Bronchial epithelial cell (primary cell): ENCODE data around the gene METTL23. TPM values are rescaled to one million over a fixed set of nuclear protein-coding genes. Genes with fewer than 3 reads are reported as not detected.
"Not testable (repeated sequence)": the region's sequence is repeated elsewhere in the genome, so short reads cannot be mapped to it uniquely, and the experiment has no call there.

Experiments
- DNase-seq: peaks from one replicate; pipeline ENCODE4 v3.0.0-alpha.2; 2010; ENCODE audit warnings: low read depth
- FAIRE-seq: peaks from 2 replicates; lab custom pipeline; 2011; peaks lifted over from hg19 to GRCh38; lab: Jason Lieb, UNC
- H3K27me3 ChIP-seq: 2 replicates; pipeline ENCODE4 v1.5.1; 2011; ENCODE audit warnings: low read length; ENCODE audit not compliant: control insufficient read depth, insufficient read depth
- H3K36me3 ChIP-seq: 2 replicates; pipeline ENCODE4 v1.5.1; 2011; ENCODE audit warnings: low read length; ENCODE audit not compliant: control insufficient read depth, insufficient read depth
- H3K4me3 ChIP-seq: 2 replicates; pipeline ENCODE4 v1.5.1; 2011; ENCODE audit warnings: mild to moderate bottlenecking, low read depth, low read length, control low read depth
- total RNA-seq: library from RNA; depleted of rRNA; stranded (reverse); fragments of >200 nt; gene quantifications from 2 replicates; pipeline ENCODE4 v1.2.1, GENCODE V29; 2014
- TF ChIP-seq, protein P1 (sequence below): IDR thresholded peaks from 2 replicates; pipeline ENCODE4 v1.5.1; 2011; ENCODE audit warnings: mild to moderate bottlenecking, moderate library complexity, low read length, control low read depth, inconsistent platforms; ENCODE audit not compliant: insufficient read depth, severe bottlenecking

The METTL23 gene
- total RNA-seq, 1 donor from 2014 or later = 18.7 TPM

DNA sequence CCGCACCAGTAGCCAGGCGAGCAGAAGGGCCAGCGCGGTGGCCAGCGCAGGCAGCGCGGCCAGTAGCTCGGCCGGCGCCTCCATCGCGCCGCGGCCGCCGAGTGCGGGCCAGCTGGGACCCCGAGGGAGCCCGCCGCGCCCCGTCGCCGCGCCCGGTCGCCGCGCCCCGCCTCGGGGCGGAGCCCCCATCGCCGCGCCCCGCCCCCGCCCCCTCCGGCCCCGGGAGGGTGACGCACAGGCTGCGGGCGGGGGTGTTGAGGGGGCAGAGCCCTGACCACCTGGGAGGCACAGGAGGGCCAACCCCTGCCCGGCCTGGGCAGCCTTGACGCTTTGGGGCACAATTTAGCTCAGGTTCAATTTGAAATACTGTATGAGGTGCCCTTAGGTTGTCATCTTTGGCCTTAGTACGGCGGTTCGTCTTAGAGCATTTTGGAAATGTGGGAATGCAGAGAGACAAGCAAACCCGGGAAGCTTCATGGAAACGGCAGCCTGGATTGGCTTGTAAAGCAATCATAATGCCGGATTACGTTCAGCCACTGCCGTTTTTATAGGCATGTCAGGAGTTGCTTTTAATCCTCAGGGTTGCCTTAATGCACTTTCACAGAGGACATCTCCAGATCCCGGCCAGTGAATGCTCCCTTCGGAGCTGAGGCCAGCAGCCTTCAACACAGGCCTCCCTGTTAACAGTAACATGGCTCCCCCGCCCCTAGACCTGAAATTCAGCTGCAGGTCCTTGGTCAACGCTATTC is 15.6 kb upstream of the METTL23 start, which contains the start of gene MXRA7:
Gene MXRA7 (minus strand): TSS at position 103 of the 749 bp plus-strand sequence. CDS start 19 bp downstream, at position 84.
- DNase-seq (peak; percentile 37), FAIRE-seq (no peak)
- TF ChIP-seq, protein P1, sequence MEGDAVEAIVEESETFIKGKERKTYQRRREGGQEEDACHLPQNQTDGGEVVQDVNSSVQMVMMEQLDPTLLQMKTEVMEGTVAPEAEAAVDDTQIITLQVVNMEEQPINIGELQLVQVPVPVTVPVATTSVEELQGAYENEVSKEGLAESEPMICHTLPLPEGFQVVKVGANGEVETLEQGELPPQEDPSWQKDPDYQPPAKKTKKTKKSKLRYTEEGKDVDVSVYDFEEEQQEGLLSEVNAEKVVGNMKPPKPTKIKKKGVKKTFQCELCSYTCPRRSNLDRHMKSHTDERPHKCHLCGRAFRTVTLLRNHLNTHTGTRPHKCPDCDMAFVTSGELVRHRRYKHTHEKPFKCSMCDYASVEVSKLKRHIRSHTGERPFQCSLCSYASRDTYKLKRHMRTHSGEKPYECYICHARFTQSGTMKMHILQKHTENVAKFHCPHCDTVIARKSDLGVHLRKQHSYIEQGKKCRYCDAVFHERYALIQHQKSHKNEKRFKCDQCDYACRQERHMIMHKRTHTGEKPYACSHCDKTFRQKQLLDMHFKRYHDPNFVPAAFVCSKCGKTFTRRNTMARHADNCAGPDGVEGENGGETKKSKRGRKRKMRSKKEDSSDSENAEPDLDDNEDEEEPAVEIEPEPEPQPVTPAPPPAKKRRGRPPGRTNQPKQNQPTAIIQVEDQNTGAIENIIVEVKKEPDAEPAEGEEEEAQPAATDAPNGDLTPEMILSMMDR = no peak
- peaks cover 1% of the 10 kb centered on the region for H3K36me3 ChIP-seq
- no peaks in the 10 kb centered on the region for H3K27me3 ChIP-seq
- H3K4me3 ChIP-seq = peak within 1 kb of the TSS; percentile 60

DNA sequence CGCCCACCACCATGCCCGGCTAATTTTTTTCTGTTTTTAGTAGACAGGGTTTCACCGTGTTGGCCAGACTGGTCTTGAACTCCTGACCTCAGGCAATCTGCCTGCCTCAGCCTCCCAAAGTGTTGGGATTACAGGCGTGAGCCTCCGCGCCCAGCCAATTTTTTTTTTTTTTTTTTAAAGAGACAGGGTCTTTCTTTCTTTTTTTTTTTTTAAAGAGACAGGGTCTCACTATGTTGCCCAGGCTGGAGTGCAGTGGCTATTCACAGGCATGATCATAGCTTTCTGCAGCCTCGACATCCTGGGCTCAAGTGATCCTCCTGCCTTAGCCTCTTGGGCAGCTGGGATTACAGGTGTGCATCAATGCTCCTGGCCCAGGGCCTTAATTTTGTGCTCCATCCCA is 14.3 kb upstream of the METTL23 start:
- not testable (repeated sequence) for H3K4me3 ChIP-seq, FAIRE-seq, H3K27me3 ChIP-seq, H3K36me3 ChIP-seq, DNase-seq

DNA sequence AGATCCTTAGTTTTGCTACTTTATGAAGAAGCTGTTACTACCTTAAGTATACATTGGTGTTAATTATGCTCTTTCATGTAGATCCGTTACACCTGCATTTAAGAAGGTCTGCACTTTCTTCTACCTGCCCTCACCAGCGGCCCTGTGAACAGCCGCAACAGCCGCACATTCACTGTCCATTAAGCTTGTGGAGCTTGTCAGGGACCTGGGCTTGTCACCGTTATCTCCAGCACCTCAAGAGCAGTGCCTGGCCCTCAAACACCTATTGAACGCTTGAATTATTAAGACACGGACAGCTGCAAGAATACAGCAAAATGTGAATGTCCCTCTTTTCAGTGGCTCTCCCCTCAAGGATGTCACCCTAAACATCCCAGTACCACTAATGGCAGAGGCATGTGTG is 12.9 kb upstream of the METTL23 start:
- peaks cover 6% of the 10 kb centered on the region for H3K36me3 ChIP-seq
- TF ChIP-seq, protein P1 = no peak
- no peak overlapping the region for H3K4me3 ChIP-seq
- DNase-seq = no peak
- FAIRE-seq = no peak
- H3K27me3 ChIP-seq = no peaks in the 10 kb centered on the region

DNA sequence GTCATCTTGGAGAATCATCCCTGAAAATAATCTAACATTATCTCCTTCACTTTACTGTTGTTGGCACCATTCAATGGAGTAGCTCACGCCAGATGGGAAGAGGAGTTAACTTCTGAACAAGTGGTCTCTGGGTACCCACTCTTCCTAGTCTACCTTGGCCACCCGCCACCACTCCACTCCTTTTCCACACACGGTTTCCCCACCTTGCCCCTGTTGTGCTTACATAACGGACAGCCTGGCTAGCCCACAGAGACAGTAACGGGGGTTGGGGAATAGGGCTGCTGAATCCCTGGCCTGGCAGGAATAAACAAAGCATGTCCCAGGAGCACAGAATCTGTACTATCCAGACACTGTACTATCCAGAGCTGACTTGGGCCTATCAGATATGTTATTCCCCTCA is 12.3 kb upstream of the METTL23 start:
- DNase-seq (no peak), FAIRE-seq (no peak)
- TF ChIP-seq, protein P1 = no peak
- peaks cover 7% of the 10 kb centered on the region for H3K36me3 ChIP-seq
- H3K27me3 ChIP-seq = no peaks in the 10 kb centered on the region
- no peak overlapping the region for H3K4me3 ChIP-seq

DNA sequence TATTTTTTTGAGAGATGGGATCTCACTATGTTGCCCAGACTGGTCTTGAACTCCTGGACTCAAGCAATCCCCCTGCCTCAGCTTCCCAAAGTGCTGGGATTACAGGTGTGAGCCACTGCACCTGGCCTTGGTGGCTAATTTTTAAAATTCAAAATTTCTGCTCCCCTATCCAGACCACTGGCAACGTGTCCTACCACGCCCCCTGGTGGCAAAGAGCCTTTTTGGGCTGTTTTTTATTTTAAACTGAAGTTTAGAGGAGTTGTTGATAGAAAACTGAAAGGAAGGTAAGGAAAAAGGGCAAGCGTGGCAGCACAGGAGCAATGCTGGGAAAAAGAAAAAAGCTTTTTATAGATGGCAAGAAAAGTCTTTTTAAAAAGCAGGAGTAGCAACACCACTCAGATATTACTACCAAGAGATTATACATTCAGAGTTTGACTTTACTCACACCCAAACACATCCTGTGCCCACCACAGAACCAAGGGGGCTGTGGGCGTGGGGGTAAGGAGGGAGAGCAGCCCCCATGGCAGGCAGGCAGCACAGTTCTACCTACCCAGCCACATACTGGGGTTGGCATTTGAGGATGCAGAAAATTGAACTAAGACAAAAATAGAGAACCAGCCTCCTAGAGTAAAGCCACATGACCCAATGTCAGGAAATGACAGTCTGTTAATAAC is 11.7 kb upstream of the METTL23 start:
- DNase-seq (no peak), FAIRE-seq (no peak)
- H3K36me3 ChIP-seq = peaks cover 10% of the 10 kb centered on the region

DNA sequence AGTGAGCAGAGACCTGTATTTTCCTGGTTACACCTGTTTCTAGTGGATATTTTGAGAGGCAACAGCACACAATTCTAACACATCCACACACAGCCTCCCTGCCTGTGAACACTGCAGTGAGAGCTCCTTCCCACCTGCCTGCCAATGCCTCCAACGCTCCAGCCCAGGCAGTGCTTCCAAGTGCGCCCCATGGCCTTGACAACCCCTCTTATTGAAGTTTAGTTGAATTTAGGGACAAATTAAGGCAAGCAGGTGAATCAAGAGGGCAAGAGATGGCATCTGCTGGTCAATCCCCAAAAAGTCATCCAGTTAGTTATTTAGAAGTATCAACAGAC is 11.2 kb upstream of the METTL23 start:
- DNase-seq (no peak), FAIRE-seq (no peak)
- TF ChIP-seq, protein P1 = no peak
- Histone ChIP-seq H3K27me3 (no peaks in the 10 kb centered on the region), H3K36me3 (peaks cover 15% of the 10 kb centered on the region), H3K4me3 (no peak overlapping the region)

More for the DNA sequence above, 11.7 kb upstream of the METTL23 start:
- Histone ChIP-seq H3K4me3 (no peak overlapping the region), H3K27me3 (no peaks in the 10 kb centered on the region)
- TF ChIP-seq, protein P1 = peak; percentile 57
